ENCODE results near the gene MARCHF3.
A peak's percentile ranks its signal among the peaks of the same experiment; 100 is the strongest.

Gene MARCHF3

GRCh38 chr5:127030259-127031146, at the start of gene MARCHF3:
Gene MARCHF3, minus strand, starts transcription at chr5:127030558. Its CDS starts 112,387 bp downstream, at chr5:126918171.
- DNase-seq (ENCODE audit: low read depth, low spot score), result peak; percentile 14
- TF ChIP-seq EZH2 (IDR thresholded peaks at IDR 0.05) (no peak), FOXP2 (optimal IDR thresholded peaks at IDR 0.05; ENCODE audit: control extremely low read depth, extremely low read length, insufficient read depth) (peak; percentile 83), POLR2AphosphoS5 (IDR thresholded peaks at IDR 0.05; ENCODE audit: borderline replicate concordance, low read depth, low read length) (peak; percentile 75)
- Histone ChIP-seq H3K36me3 (ENCODE audit: insufficient read depth, low read length) (no peaks in the 10 kb centered on the region), H3K4me3 (peak within 1 kb of the TSS; percentile 91), H3K9me3 (ENCODE audit: low read depth, low read length) (no peaks in the 10 kb centered on the region), H3K9ac (ENCODE audit: insufficient read length) (peak within 1 kb of the TSS; percentile 58), H3K27ac (no peak within 1 kb of the TSS)

GRCh38 chr5:127079994-127080491, 49.7 kb upstream of the MARCHF3 start:
- H3K36me3 ChIP-seq (ENCODE audit: insufficient read depth, low read length), result no peaks in the 10 kb centered on the region
- no peak overlapping the region for H3K4me3 ChIP-seq
- no peak overlapping the region for H3K27ac ChIP-seq
- TF ChIP-seq FOXP2 (optimal IDR thresholded peaks at IDR 0.05; ENCODE audit: control extremely low read depth, extremely low read length, insufficient read depth) (no peak), EZH2 (IDR thresholded peaks at IDR 0.05) (no peak), POLR2AphosphoS5 (IDR thresholded peaks at IDR 0.05; ENCODE audit: borderline replicate concordance, low read depth, low read length) (no peak)
- H3K9ac ChIP-seq (ENCODE audit: insufficient read length), result no peak overlapping the region
- no peaks in the 10 kb centered on the region for H3K9me3 ChIP-seq (ENCODE audit: low read depth, low read length)
- no peak for DNase-seq (ENCODE audit: low read depth, low spot score)

DNA sequence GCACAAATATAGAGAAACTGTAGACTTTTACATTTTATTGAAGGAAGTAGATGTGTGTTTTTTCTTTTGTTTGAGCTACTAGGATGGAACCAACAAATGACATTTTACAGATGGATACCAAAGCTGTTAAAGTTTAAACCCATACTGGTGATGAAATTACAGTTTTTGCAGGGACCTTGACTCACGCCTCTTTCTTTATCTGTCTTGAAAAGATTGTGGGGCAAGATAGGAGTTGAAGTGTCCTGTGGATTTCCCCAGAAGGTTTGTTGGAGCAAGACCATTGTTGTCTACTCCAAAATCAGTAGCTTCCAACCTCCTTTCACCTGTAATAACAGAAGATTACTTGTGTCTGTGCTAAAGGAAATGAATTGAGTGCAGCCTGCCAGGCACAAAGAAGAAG, 47.0 kb upstream of the MARCHF3 start:
- TF ChIP-seq EZH2 (IDR thresholded peaks at IDR 0.05) (no peak), FOXP2 (optimal IDR thresholded peaks at IDR 0.05; ENCODE audit: control extremely low read depth, extremely low read length, insufficient read depth) (no peak), POLR2AphosphoS5 (IDR thresholded peaks at IDR 0.05; ENCODE audit: borderline replicate concordance, low read depth, low read length) (no peak)
- no peak for DNase-seq (ENCODE audit: low read depth, low spot score)
- no peak overlapping the region for H3K27ac ChIP-seq
- no peaks in the 10 kb centered on the region for H3K9me3 ChIP-seq (ENCODE audit: low read depth, low read length)
- no peaks in the 10 kb centered on the region for H3K36me3 ChIP-seq (ENCODE audit: insufficient read depth, low read length)
- no peak overlapping the region for H3K9ac ChIP-seq (ENCODE audit: insufficient read length)
- no peak overlapping the region for H3K4me3 ChIP-seq

- no peak overlapping the region for H3K4me3 ChIP-seq
- no peak overlapping the region for H3K9ac ChIP-seq (ENCODE audit: insufficient read length)
- no peak overlapping the region for H3K27ac ChIP-seq
- TF ChIP-seq EZH2 (IDR thresholded peaks at IDR 0.05), result no peak
- TF ChIP-seq FOXP2 (optimal IDR thresholded peaks at IDR 0.05; ENCODE audit: control extremely low read depth, extremely low read length, insufficient read depth), result no peak
- no peak for TF ChIP-seq POLR2AphosphoS5 (IDR thresholded peaks at IDR 0.05; ENCODE audit: borderline replicate concordance, low read depth, low read length)
- H3K36me3 ChIP-seq (ENCODE audit: insufficient read depth, low read length), result no peaks in the 10 kb centered on the region
- no peaks in the 10 kb centered on the region for H3K9me3 ChIP-seq (ENCODE audit: low read depth, low read length)
- DNase-seq (ENCODE audit: low read depth, low spot score), result no peak
Observed at GRCh38 chr5:127076315-127077129, 46.2 kb upstream of the MARCHF3 start.

DNA sequence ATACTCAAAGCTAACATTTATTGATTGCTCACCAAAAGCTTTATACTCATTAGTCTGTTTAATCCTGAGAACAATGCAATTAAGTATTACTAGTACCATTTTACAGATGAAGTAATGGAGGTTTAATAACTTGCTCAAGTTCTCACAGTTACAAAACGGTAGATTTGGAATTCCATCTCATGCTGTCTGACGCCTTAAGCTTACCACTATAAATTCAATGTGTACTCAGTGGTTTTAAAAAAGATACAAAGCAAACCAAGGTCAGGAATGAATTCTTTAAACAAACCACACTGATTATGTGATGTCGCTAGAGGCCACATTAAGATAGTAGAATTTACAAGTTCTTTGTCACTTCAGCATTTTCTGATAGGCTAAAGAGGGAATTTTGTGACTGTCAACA, 44.1 kb upstream of the MARCHF3 start:
- no peaks in the 10 kb centered on the region for H3K9me3 ChIP-seq (ENCODE audit: low read depth, low read length)
- H3K9ac ChIP-seq (ENCODE audit: insufficient read length), result no peak overlapping the region
- H3K27ac ChIP-seq, result no peak overlapping the region
- H3K36me3 ChIP-seq (ENCODE audit: insufficient read depth, low read length), result no peaks in the 10 kb centered on the region
- no peak for DNase-seq (ENCODE audit: low read depth, low spot score)
- TF ChIP-seq FOXP2 (optimal IDR thresholded peaks at IDR 0.05; ENCODE audit: control extremely low read depth, extremely low read length, insufficient read depth) (no peak), POLR2AphosphoS5 (IDR thresholded peaks at IDR 0.05; ENCODE audit: borderline replicate concordance, low read depth, low read length) (no peak), EZH2 (IDR thresholded peaks at IDR 0.05) (no peak)
- H3K4me3 ChIP-seq, result no peak overlapping the region

DNA sequence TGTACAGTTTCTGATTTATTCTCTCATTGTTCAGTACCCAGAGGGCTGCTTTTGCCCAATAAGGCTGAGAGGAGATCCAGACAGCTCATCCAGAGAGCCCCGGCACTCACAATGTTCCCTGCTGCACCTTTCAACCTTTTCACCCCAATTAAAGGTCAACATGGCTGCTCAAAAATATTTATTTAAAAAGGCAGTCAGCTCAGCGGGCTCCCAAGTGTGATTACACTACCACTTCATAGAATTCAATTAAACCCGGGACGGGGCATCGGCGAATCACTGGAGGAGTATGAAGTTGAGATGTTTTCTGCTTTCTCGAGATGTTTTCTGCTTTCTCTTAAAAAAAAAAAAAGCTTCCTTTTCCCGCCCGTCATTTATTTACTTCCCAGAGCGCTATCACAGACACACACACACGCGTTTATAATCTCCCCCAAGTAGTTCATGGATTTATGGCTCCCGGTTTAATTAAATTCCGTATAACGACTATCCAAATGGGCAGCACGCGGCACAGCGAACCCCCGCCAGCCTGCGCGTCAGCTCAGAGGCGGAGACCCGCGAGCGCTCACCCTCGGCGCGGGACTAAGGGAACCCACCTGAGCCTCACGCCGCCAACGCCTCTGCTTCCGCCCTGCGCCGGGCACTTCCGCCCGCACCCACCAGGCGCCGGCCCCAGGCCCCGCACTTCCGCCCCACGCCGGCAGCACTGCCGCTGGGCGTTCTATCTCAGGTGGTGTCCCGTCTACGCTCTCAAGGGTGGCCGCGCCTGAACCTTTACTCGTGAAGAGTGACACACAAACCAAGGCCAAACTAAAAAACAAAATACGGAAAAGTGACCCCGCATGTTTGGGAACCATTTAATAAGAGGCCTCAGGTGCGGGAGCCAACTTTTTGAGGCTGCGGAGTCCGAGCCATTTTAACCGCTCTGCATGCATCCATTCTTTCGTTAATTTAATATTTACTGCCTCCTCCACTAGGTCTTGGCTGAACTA, 42.8 kb upstream of the MARCHF3 start, which contains the start of gene C5orf63:
Gene C5orf63, minus strand, starts transcription at position 642 of the 986 bp plus-strand sequence. CDS start 14,507 bp downstream, outside the sequence.
- H3K36me3 ChIP-seq (ENCODE audit: insufficient read depth, low read length), result no peaks in the 10 kb centered on the region
- H3K9me3 ChIP-seq (ENCODE audit: low read depth, low read length), result no peaks in the 10 kb centered on the region
- H3K27ac ChIP-seq, result no peak within 1 kb of the TSS
- H3K4me3 ChIP-seq, result peak within 1 kb of the TSS; percentile 57
- TF ChIP-seq POLR2AphosphoS5 (IDR thresholded peaks at IDR 0.05; ENCODE audit: borderline replicate concordance, low read depth, low read length) (peak; percentile 57), FOXP2 (optimal IDR thresholded peaks at IDR 0.05; ENCODE audit: control extremely low read depth, extremely low read length, insufficient read depth) (no peak), EZH2 (IDR thresholded peaks at IDR 0.05) (no peak)
- DNase-seq (ENCODE audit: low read depth, low spot score), result no peak
- H3K9ac ChIP-seq (ENCODE audit: insufficient read length), result peak within 1 kb of the TSS; percentile 29

GRCh38 chr5:127070243-127070642, 39.9 kb upstream of the MARCHF3 start:
- Histone ChIP-seq H3K9me3 (ENCODE audit: low read depth, low read length) (no peaks in the 10 kb centered on the region), H3K27ac (no peak overlapping the region), H3K9ac (ENCODE audit: insufficient read length) (no peak overlapping the region), H3K36me3 (ENCODE audit: insufficient read depth, low read length) (no peaks in the 10 kb centered on the region), H3K4me3 (no peak overlapping the region)
- DNase-seq (ENCODE audit: low read depth, low spot score), result no peak
- no peak for TF ChIP-seq FOXP2 (optimal IDR thresholded peaks at IDR 0.05; ENCODE audit: control extremely low read depth, extremely low read length, insufficient read depth)
- no peak for TF ChIP-seq EZH2 (IDR thresholded peaks at IDR 0.05)
- TF ChIP-seq POLR2AphosphoS5 (IDR thresholded peaks at IDR 0.05; ENCODE audit: borderline replicate concordance, low read depth, low read length), result no peak

Data from SK-N-MC (cell line).